ENCODE measurements around the gene SAMD14.

DNA sequence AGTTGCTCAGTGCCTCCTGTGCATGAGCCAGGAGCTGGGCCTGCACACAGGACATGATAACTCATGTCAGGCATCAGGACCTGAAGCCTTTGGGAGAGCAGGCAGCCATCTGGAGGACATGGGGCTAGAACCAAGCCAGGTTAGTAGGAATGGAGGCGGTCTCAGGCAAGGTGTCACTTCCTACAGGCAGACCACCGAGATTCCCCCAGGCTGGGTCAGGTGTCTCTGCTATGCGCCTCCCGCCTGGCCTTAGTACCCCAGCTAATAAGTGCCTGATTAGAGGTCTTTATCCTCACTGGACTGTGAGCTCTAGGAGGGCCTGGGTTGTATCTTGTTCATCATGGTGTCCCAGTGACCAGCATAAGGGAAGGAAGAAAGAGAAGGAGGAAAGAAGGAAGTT lies 15.6 kb downstream of the SAMD14 start:
- TF ChIP-seq, protein P1, sequence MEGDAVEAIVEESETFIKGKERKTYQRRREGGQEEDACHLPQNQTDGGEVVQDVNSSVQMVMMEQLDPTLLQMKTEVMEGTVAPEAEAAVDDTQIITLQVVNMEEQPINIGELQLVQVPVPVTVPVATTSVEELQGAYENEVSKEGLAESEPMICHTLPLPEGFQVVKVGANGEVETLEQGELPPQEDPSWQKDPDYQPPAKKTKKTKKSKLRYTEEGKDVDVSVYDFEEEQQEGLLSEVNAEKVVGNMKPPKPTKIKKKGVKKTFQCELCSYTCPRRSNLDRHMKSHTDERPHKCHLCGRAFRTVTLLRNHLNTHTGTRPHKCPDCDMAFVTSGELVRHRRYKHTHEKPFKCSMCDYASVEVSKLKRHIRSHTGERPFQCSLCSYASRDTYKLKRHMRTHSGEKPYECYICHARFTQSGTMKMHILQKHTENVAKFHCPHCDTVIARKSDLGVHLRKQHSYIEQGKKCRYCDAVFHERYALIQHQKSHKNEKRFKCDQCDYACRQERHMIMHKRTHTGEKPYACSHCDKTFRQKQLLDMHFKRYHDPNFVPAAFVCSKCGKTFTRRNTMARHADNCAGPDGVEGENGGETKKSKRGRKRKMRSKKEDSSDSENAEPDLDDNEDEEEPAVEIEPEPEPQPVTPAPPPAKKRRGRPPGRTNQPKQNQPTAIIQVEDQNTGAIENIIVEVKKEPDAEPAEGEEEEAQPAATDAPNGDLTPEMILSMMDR (conservative IDR thresholded peaks at IDR 0.05; ENCODE audit: low read length) = no peak
- no peak for TF ChIP-seq EZH2phosphoT487 (IDR thresholded peaks at IDR 0.05; ENCODE audit: borderline replicate concordance, low read depth, low read length)

All from OCI-LY7 (cell line).